ENCODE results near the gene ARL13B.
A peak's percentile ranks its signal among the peaks of the same experiment; 100 is the strongest.

GRCh38 chr3:93969443-93969842 lies 10.5 kb upstream of the ARL13B start:
- TF ChIP-seq POLR2A (IDR thresholded peaks at IDR 0.05; ENCODE audit: low read length) (peak; percentile 26), GATA1 (IDR thresholded peaks at IDR 0.05; ENCODE audit: low read depth, low read length) (no peak)
